Activated B cell treated with CpG ODN at 0.5 μM for 24 hours (primary cell): Measurements from ENCODE around the gene TLE5. TPM values are rescaled to one million over a fixed set of nuclear protein-coding genes. Genes with fewer than 3 reads are reported as not detected.

Experiments
- ATAC-seq: fragments of 200-7000 bp; cut with Tn5 transposase; one replicate; pipeline ENCODE4 v1.10.0; 2021; ENCODE audit warnings: low read depth, mild to moderate bottlenecking, moderate library complexity
- CTCF ChIA-PET: fragments of 350-600 bp; sonication (Branson Sonifier 250); formaldehyde crosslinking; loops from one replicate; lab custom pipeline; 2021; ENCODE audit warnings: antibody characterized with exemption; lab: Charles Lee
- POLR2A ChIA-PET: fragments of 350-600 bp; sonication (Branson Sonifier 250); formaldehyde crosslinking; loops from one replicate; lab custom pipeline; 2021; ENCODE audit warnings: antibody characterized with exemption; lab: Charles Lee
- DNase-seq: peaks from one replicate; pipeline ENCODE4 v3.0.0; 2022
- H3K27ac Mint-ChIP-seq: one replicate; pipeline ENCODE4 v1.8.0; 2020; ENCODE audit warnings: mixed read lengths
- H3K27me3 Mint-ChIP-seq: one replicate; pipeline ENCODE4 v1.8.0; 2021; ENCODE audit warnings: mixed read lengths
- H3K36me3 Mint-ChIP-seq: one replicate; pipeline ENCODE4 v1.8.0; 2021; ENCODE audit warnings: low read depth, mixed read lengths
- H3K4me1 Mint-ChIP-seq: one replicate; pipeline ENCODE4 v1.8.0; 2021; ENCODE audit warnings: mixed read lengths
- H3K4me3 Mint-ChIP-seq: one replicate; pipeline ENCODE4 v1.8.0; 2020; ENCODE audit warnings: mild to moderate bottlenecking, mixed read lengths
- H3K9me3 Mint-ChIP-seq: one replicate; pipeline ENCODE4 v1.8.0; 2020; ENCODE audit warnings: mixed read lengths
- CTCF ChIP-seq: fragments of 200-600 bp; IDR thresholded peaks from one replicate; pipeline ENCODE4 v1.8.0; 2022; ENCODE audit warnings: antibody characterized with exemption, mild to moderate bottlenecking
- intact Hi-C: fragments of 100-400 bp; cut with micrococcal nuclease; formaldehyde crosslinking; loops from one replicate; pipeline ENCODE4 v1.15.1; 2024
- total RNA-seq: library from RNA; stranded (reverse); gene quantifications from 2 replicates; pipeline ENCODE4 v1.2.3, GENCODE V29; 2022

Gene TLE5
- total RNA-seq, 1 donor from 2014 or later: 323 TPM

GRCh38 chr19:3008994-3009393 is 53.3 kb downstream of the TLE5 start:
- H3K4me1 Mint-ChIP-seq: no peaks in the 10 kb centered on the region
- H3K36me3 Mint-ChIP-seq: no peaks in the 10 kb centered on the region
- no peak for TF ChIP-seq CTCF
- intact Hi-C loops: no loop called here
- CTCF ChIA-PET: no interaction called here
- DNase-seq (no peak), ATAC-seq (no peak)
- H3K27ac Mint-ChIP-seq: no peak overlapping the region
- POLR2A ChIA-PET: no interaction called here
- peaks cover 4% of the 10 kb centered on the region for H3K27me3 Mint-ChIP-seq
- H3K4me3 Mint-ChIP-seq: no peak overlapping the region
- H3K9me3 Mint-ChIP-seq: no peaks in the 10 kb centered on the region

GRCh38 chr19:3007975-3008374 is 54.3 kb downstream of the TLE5 start:
- no peak for ATAC-seq
- H3K27me3 Mint-ChIP-seq: peaks cover 4% of the 10 kb centered on the region
- CTCF ChIA-PET: no interaction called here
- H3K36me3 Mint-ChIP-seq: no peaks in the 10 kb centered on the region
- POLR2A ChIA-PET: no interaction called here
- intact Hi-C loops: no loop called here
- no peak for DNase-seq
- no peak overlapping the region for H3K4me3 Mint-ChIP-seq
- no peaks in the 10 kb centered on the region for H3K9me3 Mint-ChIP-seq
- no peak for TF ChIP-seq CTCF
- H3K27ac Mint-ChIP-seq: no peak overlapping the region
- no peaks in the 10 kb centered on the region for H3K4me1 Mint-ChIP-seq

GRCh38 chr19:3006075-3006767 is 56.1 kb downstream of the TLE5 start:
- ATAC-seq: no peak
- ChIA-PET POLR2A (no interaction called here), CTCF (no interaction called here)
- H3K9me3 Mint-ChIP-seq: no peaks in the 10 kb centered on the region
- H3K27me3 Mint-ChIP-seq: peaks cover 4% of the 10 kb centered on the region
- no peak for TF ChIP-seq CTCF
- intact Hi-C loops: no loop called here
- no peaks in the 10 kb centered on the region for H3K36me3 Mint-ChIP-seq
- H3K27ac Mint-ChIP-seq: no peak overlapping the region
- H3K4me3 Mint-ChIP-seq: no peak overlapping the region
- no peaks in the 10 kb centered on the region for H3K4me1 Mint-ChIP-seq
- no peak for DNase-seq

GRCh38 chr19:3005345-3005744 is 57.0 kb downstream of the TLE5 start:
- Mint-ChIP-seq H3K4me1 (no peaks in the 10 kb centered on the region), H3K9me3 (no peaks in the 10 kb centered on the region), H3K27ac (no peak overlapping the region), H3K4me3 (no peak overlapping the region), H3K36me3 (no peaks in the 10 kb centered on the region), H3K27me3 (peaks cover 4% of the 10 kb centered on the region)
- CTCF ChIA-PET: no interaction called here
- DNase-seq (no peak), ATAC-seq (no peak)
- no peak for TF ChIP-seq CTCF
- POLR2A ChIA-PET: no interaction called here
- intact Hi-C loops: no loop called here

GRCh38 chr19:3004522-3004921 is 57.8 kb downstream of the TLE5 start:
- TF ChIP-seq CTCF: no peak
- Mint-ChIP-seq H3K4me1 (no peaks in the 10 kb centered on the region), H3K27me3 (peaks cover 4% of the 10 kb centered on the region), H3K9me3 (no peaks in the 10 kb centered on the region), H3K4me3 (no peak overlapping the region), H3K36me3 (no peaks in the 10 kb centered on the region), H3K27ac (no peak overlapping the region)
- POLR2A ChIA-PET: interaction anchor here (0.7 kb wide), 2 partner anchors 113 to 376 kb away, joined by 3 to 12 read pairs; no protein-coding TSS in a partner anchor
- CTCF ChIA-PET: no interaction called here
- DNase-seq (no peak), ATAC-seq (no peak)
- intact Hi-C loops: no loop called here
